Activated gamma-delta T cell treated with Interleukin-2 at 50 U/mL for 16 hours (primary cell): ENCODE results near the gene RGPD3.
"Not testable (repeated sequence)": the region's sequence is repeated elsewhere in the genome, so short reads cannot be mapped to it uniquely, and the experiment has no call there.

Source experiments
- DNase-seq: peaks from one replicate; pipeline ENCODE4 v3.0.0-alpha.2; 2020

Gene RGPD3

GRCh38 chr2:106479563-106479962, 11.3 kb upstream of the RGPD3 start:
- DNase-seq: not testable (repeated sequence)

DNA sequence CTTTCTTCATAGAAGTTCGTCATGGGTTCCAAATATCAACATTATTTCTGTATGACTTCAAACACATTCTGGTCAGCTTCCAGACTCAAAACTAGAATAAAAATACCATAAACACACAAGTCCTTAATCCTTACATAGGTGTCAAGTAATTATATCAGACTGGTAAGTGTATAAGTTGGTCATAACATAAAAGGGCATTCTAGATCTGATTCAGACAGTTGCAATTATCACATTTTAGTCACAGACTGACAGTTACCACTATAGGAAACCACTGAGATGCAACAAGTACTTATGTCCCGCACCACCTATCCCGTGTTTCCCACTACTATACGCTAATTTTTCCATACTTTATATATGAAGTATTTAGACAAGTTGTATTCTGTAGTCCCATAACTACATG, 9.4 kb upstream of the RGPD3 start:
- DNase-seq: not testable (repeated sequence)

DNA sequence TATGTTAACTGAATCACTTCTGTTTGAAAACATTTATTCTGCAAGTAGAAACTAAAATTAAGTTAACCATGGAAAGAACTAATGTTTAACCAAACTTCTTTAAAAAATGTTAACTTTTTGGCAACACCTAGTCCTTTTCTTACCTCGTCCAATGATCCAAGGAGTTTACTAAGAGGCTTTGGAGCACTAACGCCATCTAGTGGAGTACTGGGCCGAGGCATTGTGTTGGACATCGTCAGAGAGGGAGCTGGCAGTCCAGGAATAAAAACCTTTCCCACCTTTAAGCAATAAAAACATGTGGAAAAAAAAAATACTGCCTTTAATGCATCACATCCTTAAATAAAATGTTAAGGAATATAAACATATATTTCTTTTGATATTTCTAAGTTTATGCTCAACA, 2.4 kb upstream of the RGPD3 start:
- peak; percentile 53 for DNase-seq

- not testable (repeated sequence) for DNase-seq
Measured at GRCh38 chr2:106467516-106467915, 697 bp downstream of the RGPD3 start.

GRCh38 chr2:106461882-106462281, 6.3 kb downstream of the RGPD3 start:
- DNase-seq: peak; percentile 3

- DNase-seq: not testable (repeated sequence)
Measured at GRCh38 chr2:106390680-106391079, 77.5 kb downstream of the RGPD3 start.

GRCh38 chr2:106388814-106389410, 79.3 kb downstream of the RGPD3 start:
- DNase-seq: not testable (repeated sequence)

DNA sequence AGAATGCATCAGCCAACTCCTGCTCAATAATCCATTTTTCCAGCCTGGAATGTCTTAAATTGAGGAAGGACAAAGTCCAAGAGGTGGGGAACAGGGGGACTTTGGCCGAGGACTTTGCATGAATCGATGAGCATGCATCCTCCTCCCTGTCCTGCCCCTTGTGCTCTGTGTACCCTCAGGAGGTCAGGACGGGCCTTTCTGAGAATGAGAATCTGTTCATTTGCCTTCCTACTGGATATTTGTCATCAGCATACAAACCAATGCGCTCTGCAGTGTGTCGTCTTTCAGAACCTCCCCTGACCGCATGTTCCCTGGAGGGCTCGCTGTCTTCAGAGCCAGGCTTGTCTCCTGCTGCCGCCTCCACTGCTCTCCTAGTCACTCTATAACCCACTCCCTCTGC, 83.7 kb downstream of the RGPD3 start:
- DNase-seq: not testable (repeated sequence)

- DNase-seq: not testable (repeated sequence)
Measured at GRCh38 chr2:106381867-106382266, 86.3 kb downstream of the RGPD3 start.

DNA sequence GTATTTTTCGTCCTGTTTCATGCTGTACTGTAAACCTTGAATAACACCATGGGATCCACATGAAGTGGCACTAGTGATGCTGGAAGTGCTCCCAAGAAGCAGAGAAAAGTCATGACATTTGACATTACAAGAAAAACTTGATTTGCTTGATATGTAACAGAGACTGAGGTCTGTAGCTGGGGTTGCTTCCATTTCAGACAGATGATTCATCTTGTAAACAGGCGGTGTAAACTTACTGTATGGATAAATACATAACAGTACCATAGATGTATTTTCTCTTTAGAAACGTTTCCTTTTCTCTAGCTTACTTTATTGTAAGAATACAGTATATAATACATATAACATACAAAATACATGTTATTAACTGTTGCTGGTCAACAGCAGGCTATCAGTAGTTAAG, 88.6 kb downstream of the RGPD3 start:
- DNase-seq: not testable (repeated sequence)

DNA sequence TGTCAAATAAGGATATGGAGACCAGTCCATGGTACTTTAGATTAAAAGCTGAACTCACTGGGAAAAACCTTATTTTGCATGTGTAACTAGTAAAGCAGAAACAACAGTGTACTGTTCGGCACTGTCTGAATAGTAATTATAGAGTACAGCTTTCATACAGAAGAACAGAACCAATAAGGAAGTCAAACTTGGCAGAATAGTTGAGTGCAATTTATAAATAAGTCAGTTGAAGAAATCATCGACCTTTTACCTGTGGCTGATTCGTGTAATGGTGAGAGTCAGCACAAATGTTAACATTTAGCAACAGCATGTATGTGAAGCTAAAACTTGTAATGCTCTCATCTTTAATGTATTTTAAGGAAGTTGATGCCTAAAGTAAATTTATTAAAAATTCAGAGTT, 99.0 kb downstream of the RGPD3 start:
- not testable (repeated sequence) for DNase-seq

DNA sequence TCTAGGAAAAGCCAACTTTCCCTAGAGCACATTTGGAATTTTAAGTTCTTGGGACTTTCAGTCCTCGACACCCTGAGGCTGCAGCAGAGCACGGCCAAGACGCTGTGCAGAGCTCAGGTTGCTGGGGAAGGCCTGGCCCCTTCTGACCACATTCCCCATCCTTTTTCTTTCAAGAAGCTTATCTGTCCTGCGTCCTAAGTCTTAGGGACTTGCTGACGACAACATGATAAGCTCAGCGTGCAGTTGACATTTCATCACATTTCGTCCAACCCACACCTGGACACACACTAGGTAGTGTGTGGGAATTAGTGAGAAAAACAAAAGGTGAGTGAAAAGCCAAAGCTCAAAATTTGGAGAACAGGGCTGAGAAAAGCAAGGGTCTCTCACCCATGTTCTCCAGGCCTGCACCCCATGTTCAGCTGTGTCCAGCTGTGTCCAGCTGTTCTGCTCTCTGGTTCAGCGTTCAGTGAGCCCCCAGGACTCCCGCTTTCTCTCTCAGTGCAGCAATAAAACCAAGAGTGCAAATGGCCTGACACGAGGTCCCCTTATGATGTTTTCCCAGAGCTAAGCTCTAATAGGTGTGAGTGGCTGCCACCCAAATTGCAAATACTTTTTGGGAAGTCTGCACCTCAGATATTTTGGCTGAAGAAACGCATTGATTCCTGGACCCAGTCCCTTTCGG, 101.9 kb downstream of the RGPD3 start:
- DNase-seq: no peak

DNA sequence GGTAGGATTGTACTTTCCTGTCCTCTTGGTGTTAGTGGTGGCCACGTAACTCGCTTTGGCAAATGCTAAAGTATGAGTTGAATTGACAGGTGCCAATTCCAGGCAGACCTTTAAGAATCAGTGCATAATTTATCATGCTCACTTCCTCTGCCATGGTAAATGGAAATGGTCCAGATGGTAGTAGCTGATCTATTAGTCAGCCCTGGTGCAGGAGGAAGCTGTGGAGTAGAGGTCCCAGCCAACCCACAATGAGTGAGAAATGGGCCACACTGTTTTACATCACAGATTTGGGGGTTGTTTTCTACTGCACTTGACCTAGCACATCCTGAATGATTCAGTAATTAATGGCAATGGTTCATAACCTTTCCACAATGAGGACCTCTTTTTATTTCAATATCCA, 104.4 kb downstream of the RGPD3 start:
- DNase-seq: no peak

GRCh38 chr2:106362789-106363188, 105.4 kb downstream of the RGPD3 start:
- no peak for DNase-seq

GRCh38 chr2:106359512-106359911, 108.7 kb downstream of the RGPD3 start:
- DNase-seq: no peak

GRCh38 chr2:106358521-106358920, 109.7 kb downstream of the RGPD3 start:
- no peak for DNase-seq

DNA sequence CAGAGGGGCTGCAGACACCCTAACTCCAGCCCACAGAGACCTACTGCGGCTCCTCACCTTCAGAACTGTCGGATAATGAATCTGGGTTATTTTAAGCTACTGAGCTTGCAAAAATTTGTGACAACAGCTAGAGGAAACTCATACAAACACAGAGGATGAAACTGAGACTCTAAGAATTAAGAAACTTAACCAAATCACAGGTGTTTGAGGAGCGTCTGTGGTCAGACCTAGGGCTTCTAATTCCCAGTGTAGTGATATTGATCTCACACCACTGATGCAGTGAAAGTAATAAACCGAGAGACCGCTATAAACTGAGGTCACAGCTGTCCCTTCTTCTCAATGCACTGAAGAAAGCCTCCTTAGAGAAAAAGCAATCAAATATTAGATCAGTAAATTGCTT, 110.1 kb downstream of the RGPD3 start:
- no peak for DNase-seq

DNA sequence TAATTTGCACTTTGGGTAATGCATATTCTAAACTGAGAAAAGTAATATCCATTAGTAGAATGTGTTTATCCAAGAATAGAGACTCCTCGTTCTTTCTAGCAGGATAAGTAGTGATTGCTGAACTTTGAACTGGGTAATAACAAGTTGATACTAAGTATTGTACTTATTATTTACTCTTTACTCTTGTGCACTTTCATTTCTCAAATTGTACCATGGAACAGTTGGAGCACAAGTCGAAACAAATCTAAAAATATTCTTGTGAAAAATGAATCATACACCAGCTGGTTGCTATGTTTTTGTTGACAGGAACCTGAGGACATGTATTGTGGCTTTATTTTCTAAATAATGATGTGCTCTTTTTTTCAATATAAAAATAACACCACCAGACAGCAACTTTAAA, 111.9 kb downstream of the RGPD3 start:
- no peak for DNase-seq

DNA sequence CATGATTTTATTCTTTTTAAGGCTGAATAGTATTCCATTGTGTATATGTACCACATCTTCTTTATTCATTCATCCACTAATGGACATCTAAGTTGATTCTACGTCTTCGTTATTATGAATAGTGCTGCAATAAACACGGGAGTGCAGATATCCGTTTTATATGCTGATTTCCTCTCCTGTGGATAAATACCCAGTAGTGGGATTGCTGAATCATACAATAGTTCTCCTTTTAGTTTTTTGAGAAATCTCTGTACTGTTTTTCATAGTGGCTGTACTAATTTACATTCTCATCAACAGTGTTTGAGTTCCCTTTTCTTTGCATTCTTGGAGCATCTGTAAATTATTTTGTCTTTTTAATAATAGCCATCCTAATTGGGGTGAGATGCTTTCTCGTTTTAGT, 114.5 kb downstream of the RGPD3 start:
- DNase-seq: no peak

DNA sequence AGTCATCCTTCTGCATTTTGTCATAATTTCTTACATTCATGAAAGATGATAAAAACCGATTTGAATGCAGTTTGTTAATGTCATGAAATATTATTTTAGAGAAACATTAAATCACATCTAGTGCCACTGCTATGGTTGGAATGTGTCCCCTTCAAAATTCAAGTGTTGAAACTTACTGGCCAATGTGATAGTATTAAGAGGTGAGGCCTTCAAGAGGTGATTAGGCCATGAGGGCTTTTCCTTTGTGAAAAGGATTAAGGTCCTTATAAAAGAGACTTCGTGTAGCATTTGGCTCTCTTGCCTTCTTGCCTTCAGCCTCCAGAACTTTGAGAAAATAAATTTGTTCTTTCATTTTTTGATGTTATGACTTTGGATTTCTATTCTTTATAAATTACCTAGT, 117.2 kb downstream of the RGPD3 start:
- DNase-seq: no peak

- no peak for DNase-seq
Measured at GRCh38 chr2:106344302-106344701, 123.9 kb downstream of the RGPD3 start.

DNA sequence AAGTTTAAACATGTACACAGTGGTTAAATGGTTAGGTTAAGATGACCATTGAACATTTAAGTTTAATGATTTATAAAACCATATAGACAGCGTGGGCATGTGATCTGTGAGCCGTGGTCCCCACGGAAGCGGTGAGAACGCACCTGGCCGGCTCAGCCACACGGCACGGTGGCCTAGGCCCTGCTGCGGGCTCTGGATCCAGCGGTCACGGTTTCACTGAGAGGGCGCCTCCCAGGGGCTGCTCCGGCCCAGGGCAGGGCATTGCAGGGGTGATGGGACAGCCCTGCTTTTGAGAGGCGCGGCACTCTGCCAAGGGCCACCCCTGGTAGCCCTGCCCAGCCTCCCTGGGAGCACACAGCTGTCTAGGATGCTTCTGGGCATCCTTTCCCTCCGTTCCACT, 124.9 kb downstream of the RGPD3 start:
- DNase-seq: no peak

- DNase-seq: no peak
Measured at GRCh38 chr2:106342831-106343251, 125.4 kb downstream of the RGPD3 start.

DNA sequence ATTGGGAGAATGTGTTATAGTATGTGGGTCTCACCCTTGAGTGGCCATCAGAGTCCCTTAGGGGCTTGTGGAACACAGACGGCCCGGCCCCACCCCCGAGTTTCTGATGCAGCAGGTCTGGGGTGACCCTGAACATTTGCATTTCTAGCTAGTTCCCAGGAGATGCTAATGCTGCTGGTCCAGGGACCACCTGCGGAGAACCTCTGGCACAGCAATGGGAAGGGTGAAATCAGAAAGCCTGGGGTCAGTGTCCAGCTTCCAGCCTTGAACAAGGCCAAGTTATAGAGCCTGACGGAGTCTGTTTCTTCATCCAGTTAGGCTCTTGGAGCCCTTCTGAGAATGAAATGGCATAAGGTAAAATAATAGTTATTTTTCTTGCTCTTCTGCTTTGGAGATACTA, 126.5 kb downstream of the RGPD3 start:
- no peak for DNase-seq
